Stimulated activated naive CD8-positive, alpha-beta T cell treated with anti-CD3 and anti-CD28 coated beads, Interleukin-15, amount 100 ng/mL, for 72 hours (primary cell): ENCODE measurements around the gene NSDHL.

Source experiments
- ATAC-seq: fragments of 150-1000 bp; cut with Tn5 transposase; 2 replicates; pipeline ENCODE4 v1.10.0; 2021; ENCODE audit warnings: mild to moderate bottlenecking, moderate library complexity
- DNase-seq, 2 donors: peaks; one replicate each; pipeline ENCODE4 v3.0.0; 2021 to 2022
- H3K27ac Mint-ChIP-seq, 2 donors: one replicate each; pipeline ENCODE4 v1.8.0; 2022; ENCODE audit warnings: mild to moderate bottlenecking in 2 of 2, mixed read lengths in 2 of 2, moderate library complexity in 2 of 2
- H3K27me3 Mint-ChIP-seq: one replicate; pipeline ENCODE4 v1.8.0; 2022; ENCODE audit warnings: mixed read lengths
- H3K4me1 Mint-ChIP-seq: one replicate; pipeline ENCODE4 v1.8.0; 2022; ENCODE audit warnings: mild to moderate bottlenecking, mixed read lengths
- H3K4me3 Mint-ChIP-seq, 2 donors: one replicate each; pipeline ENCODE4 v1.8.0; 2022; ENCODE audit warnings: mild to moderate bottlenecking in 2 of 2, mixed read lengths in 2 of 2, moderate library complexity in 1 of 2
- H3K9me3 Mint-ChIP-seq, 2 donors: one replicate each; pipeline ENCODE4 v1.8.0; 2022; ENCODE audit warnings: mixed read lengths in 2 of 2

The NSDHL gene

GRCh38 chrX:152912641-152913040, 81.8 kb downstream of the NSDHL start:
- no peak for DNase-seq
- Mint-ChIP-seq H3K9me3 (no peaks in the 10 kb centered on the region), H3K27me3 (peaks cover under 1% of the 10 kb centered on the region), H3K4me1 (no peaks in the 10 kb centered on the region), H3K4me3 (no peak overlapping the region), H3K27ac (no peak overlapping the region)
- ATAC-seq, result no peak

GRCh38 chrX:152913346-152913745, 82.5 kb downstream of the NSDHL start:
- no peak overlapping the region for H3K27ac Mint-ChIP-seq
- DNase-seq (no peak), ATAC-seq (no peak)
- H3K9me3 Mint-ChIP-seq, result no peaks in the 10 kb centered on the region
- no peaks in the 10 kb centered on the region for H3K4me1 Mint-ChIP-seq
- H3K4me3 Mint-ChIP-seq, result no peak overlapping the region
- no peaks in the 10 kb centered on the region for H3K27me3 Mint-ChIP-seq

DNA sequence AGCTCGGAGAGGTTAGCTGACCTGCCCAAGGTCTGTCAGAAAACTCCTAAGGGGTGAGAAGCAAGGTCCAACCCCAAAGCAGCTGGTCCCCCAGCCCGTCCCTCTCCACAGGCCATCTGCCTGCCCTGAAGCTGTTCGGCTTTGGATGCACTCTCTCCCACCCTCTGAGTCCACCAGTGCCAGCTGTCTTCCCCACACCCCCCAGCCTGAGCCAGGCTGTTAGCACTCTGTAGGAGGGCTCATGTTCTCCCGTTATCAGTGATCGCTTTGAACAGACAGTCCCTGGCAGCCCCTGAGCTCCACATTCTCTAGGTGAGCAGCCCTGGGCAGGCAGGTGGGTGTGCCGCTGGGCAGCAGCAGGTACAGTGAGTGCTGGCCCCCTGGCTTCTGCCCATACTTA, 83.0 kb downstream of the NSDHL start:
- ATAC-seq, result no peak
- Mint-ChIP-seq H3K4me3 (no peak overlapping the region), H3K27me3 (no peaks in the 10 kb centered on the region), H3K4me1 (no peaks in the 10 kb centered on the region), H3K27ac (no peak overlapping the region), H3K9me3 (no peaks in the 10 kb centered on the region)
- DNase-seq, result no peak

- ATAC-seq (peak; percentile 35), DNase-seq (no peak)
- Mint-ChIP-seq H3K4me1 (no peaks in the 10 kb centered on the region), H3K27me3 (no peaks in the 10 kb centered on the region), H3K27ac (no peak overlapping the region), H3K9me3 (no peaks in the 10 kb centered on the region), H3K4me3 (no peak overlapping the region)
Measured at GRCh38 chrX:152915541-152916241, 84.8 kb downstream of the NSDHL start.

- Mint-ChIP-seq H3K27me3 (no peaks in the 10 kb centered on the region), H3K4me3 (no peak overlapping the region), H3K27ac (no peak overlapping the region), H3K9me3 (no peaks in the 10 kb centered on the region), H3K4me1 (peaks cover 6% of the 10 kb centered on the region)
- DNase-seq, result no peak
- ATAC-seq, result no peak
Measured at GRCh38 chrX:152917656-152918579, 87.1 kb downstream of the NSDHL start.

DNA sequence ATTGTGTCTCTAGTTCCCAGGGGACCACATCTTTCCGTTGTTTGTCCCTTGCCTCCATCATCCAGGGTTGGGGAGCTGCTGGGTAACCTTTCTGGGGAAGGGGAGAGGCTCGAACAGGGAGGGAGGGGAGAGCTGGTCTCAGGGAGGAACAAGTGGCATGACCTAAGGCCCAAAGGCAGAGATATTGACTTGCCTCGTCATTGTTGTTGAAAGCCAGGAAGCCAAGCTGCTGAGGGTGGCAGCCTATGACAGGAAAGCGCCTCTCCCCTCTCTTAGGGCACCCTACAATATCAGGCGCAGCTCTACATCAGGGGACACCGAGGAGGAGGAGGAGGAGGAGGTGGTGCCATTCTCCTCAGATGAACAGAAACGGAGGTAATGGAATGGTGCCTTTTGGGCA, 87.8 kb downstream of the NSDHL start:
- no peak overlapping the region for H3K4me3 Mint-ChIP-seq
- ATAC-seq, result no peak
- H3K4me1 Mint-ChIP-seq, result peaks cover 11% of the 10 kb centered on the region
- peak overlapping the region in 1 of 2 donors; percentile 62 for H3K27ac Mint-ChIP-seq
- H3K9me3 Mint-ChIP-seq, result no peaks in the 10 kb centered on the region
- DNase-seq, result no peak
- no peaks in the 10 kb centered on the region for H3K27me3 Mint-ChIP-seq
